HG02970 (cell line): ENCODE results near the gene KIAA1549.
"Not testable (repeated sequence)": the region's sequence is repeated elsewhere in the genome, so short reads cannot be mapped to it uniquely, and the experiment has no call there.

Experiments used
- ATAC-seq: cut with Tn5 transposase; IDR thresholded peaks from one replicate; pipeline ENCODE4 v1.9.1; 2021; ENCODE audit warnings: mild to moderate bottlenecking, moderate library complexity, moderate number of reproducible peaks; ENCODE audit not compliant: unreplicated experiment, low FRiP score

Gene KIAA1549

GRCh38 chr7:138822867-138823535 is 158.2 kb downstream of the KIAA1549 start:
- no peak for ATAC-seq

GRCh38 chr7:138821912-138822311 is 159.3 kb downstream of the KIAA1549 start:
- ATAC-seq = no peak

DNA sequence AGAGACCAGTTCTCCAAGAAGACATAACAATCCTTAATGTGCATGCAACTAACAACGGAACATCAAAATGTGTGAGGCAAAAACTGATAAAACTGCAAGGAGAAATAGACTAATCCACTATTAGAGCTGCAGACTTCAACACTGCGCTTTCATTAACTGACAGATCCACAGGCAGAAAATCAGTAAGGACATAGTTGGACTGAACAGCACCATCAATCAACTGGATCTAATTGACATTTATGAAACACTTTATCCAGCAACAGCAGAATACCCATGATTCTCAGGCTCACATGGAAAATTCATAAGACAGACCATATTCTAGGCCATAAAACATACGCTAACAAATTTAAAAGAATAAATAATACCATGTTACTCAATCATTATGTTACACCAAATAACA is 161.6 kb downstream of the KIAA1549 start:
- no peak for ATAC-seq

GRCh38 chr7:138816650-138817049 is 164.5 kb downstream of the KIAA1549 start:
- no peak for ATAC-seq

- no peak for ATAC-seq
These were observed 166.3 kb downstream of the KIAA1549 start for GRCh38 chr7:138814816-138815332.

GRCh38 chr7:138813945-138814344 is 167.2 kb downstream of the KIAA1549 start:
- no peak for ATAC-seq

DNA sequence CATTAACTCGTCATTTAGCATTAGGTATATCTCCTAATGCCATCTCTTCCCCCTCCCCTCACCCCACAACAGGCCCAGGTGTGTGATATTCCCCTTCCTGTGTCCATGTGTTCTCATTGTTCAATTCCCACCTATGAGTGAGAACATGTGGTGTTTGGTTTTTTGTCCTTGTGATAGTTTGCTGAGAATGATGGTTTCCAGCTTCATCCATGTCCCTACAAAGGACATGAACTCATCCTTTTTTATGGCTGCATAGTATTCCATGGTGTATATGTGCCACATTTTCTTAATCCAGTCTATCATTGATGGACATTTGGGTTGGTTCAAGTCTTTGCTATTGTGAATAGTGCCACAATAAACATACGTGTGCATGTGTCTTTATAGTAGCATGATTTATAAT is 169.9 kb downstream of the KIAA1549 start:
- not testable (repeated sequence) for ATAC-seq

DNA sequence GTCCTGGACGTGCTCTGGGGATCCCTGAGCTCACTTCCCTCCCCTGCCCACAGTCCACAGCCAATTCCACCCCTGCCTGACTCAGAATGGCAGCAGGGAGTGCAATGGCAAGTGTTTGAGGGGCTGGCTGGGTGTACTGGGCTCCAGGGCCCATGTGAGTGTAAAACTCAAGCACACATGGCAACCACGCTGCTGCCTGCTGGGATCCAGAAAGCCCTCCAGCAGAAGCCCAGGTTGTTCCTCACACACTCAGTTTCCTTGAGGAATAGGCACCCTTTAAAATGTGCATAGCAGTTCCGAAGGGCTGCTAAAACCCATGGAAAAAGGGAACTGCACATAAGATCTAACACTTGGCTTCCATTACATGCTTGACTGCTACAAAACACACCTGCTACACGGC is 171.8 kb downstream of the KIAA1549 start:
- ATAC-seq = no peak

DNA sequence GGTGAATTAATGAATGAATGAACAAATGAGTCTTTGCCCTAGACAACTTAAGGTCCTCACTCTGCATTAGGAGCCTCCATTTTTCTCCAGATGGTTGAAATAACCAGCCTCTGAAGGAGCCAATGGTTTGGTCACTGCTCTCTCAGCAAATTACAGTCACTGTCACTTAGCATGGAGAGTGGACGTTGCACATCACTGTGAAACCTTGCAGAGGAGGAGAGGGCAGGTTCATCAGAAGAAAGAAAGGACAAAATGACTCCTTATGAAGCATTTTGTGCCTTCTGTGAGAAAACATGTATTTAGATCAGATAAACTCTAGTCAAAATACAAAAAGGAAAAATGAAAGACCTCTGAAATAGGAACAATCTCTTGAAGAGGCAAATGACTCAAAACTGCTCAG is 176.6 kb downstream of the KIAA1549 start:
- ATAC-seq = no peak

GRCh38 chr7:138802706-138803105 is 178.5 kb downstream of the KIAA1549 start:
- no peak for ATAC-seq

GRCh38 chr7:138801256-138801655 is 179.9 kb downstream of the KIAA1549 start:
- no peak for ATAC-seq

- ATAC-seq = no peak
These were observed 181.7 kb downstream of the KIAA1549 start for GRCh38 chr7:138799336-138800000.

GRCh38 chr7:138798836-138799235 is 182.4 kb downstream of the KIAA1549 start:
- ATAC-seq = no peak

- ATAC-seq = no peak
These were observed 183.4 kb downstream of the KIAA1549 start, which contains the start of the genes ATP6V0A4 and TMEM213 for GRCh38 chr7:138797715-138798320. TSS of gene ATP6V0A4 (minus strand) at chr7:138798196. CDS start at chr7:138771247, 26,949 bp downstream. TSS of gene TMEM213 (plus strand) at chr7:138797994. CDS start at chr7:138798105, 111 bp downstream.

GRCh38 chr7:138797046-138797445 is 184.1 kb downstream of the KIAA1549 start:
- ATAC-seq = not testable (repeated sequence)

- ATAC-seq = no peak
These were observed 185.1 kb downstream of the KIAA1549 start for GRCh38 chr7:138796038-138796615.

DNA sequence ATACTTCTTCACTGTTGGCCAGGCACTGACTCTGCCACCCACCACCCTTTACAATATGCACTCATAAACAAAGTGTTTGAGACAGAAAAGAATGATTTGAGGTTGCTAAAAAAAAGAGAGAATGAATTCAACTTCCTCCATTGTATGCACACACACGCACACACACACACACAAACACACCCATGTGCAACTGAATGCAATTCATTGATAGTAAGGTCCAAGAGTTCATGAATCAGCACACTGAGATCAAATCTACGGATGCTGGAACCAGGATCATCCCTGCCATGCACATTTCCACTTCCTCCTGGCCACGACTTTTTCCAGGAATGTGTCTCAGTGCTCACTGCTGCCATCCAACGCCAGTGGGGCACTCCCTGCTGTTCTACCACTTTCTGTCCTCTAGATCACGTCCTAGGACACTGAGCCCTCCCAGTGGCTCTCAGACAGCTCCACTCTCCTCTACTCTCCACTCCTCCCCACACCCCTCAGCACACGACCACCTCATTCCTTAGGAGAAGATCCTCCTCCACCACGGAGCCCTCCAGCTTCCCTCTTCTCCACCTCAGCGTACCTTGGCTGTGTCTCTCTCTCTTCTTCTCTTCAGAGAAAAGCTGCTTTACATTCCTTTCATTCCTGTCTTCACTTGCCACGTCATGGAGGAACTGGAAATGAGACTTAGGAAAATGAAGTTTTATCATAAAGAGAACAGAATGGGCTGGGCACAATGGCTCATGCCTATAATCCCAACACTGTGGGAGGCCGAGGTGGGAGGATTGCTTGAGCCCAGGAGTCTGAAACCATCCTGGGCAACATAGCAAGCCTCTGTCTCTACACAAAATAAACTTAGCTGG is 195.4 kb downstream of the KIAA1549 start:
- ATAC-seq = no peak

DNA sequence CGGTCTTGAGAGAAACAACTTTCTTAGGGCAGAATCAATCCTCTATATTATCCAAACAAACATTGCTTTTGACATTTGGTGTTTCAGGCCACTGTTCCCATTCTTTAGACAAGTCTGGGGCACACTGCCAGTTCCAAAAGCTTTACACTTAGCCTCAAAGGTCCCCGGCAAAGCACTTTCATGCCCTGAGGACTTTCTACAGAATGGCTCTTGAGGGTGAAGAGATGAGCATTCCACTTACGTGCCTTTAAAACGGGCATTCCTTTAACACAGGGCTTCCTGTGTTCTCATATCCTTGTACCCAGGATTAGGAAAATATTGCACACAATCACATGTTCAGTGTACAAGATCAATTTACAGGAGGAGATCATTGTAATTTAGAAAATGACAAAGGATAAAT is 196.5 kb downstream of the KIAA1549 start:
- no peak for ATAC-seq
